ENCODE measurements around the gene CRP.

Gene CRP

GRCh38 chr1:159714529-159714928, at the start of gene CRP:
Gene CRP (minus strand): TSS chr1:159714589. CDS start chr1:159714485, 104 bp downstream.
- ChIA-PET POLR2A (no interaction called here), CTCF (interaction anchor here (0.6 kb wide), 1 partner anchor 1575 kb away, joined by 4 read pairs; no protein-coding TSS in a partner anchor)
- TF ChIP-seq L3MBTL2 (conservative IDR thresholded peaks at IDR 0.05), result no peak
- TF ChIP-seq SP1 (IDR thresholded peaks at IDR 0.05), result no peak
- TF ChIP-seq, protein P1, sequence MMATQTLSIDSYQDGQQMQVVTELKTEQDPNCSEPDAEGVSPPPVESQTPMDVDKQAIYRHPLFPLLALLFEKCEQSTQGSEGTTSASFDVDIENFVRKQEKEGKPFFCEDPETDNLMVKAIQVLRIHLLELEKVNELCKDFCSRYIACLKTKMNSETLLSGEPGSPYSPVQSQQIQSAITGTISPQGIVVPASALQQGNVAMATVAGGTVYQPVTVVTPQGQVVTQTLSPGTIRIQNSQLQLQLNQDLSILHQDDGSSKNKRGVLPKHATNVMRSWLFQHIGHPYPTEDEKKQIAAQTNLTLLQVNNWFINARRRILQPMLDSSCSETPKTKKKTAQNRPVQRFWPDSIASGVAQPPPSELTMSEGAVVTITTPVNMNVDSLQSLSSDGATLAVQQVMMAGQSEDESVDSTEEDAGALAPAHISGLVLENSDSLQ (IDR thresholded peaks at IDR 0.05), result no peak
- TF ChIP-seq ZNF384 (IDR thresholded peaks at IDR 0.05), result no peak
- no peak for TF ChIP-seq ARNT (IDR thresholded peaks at IDR 0.05)
- no peak for TF ChIP-seq NFRKB (IDR thresholded peaks at IDR 0.05)
- no peak for TF ChIP-seq CTBP1 (IDR thresholded peaks at IDR 0.05; ENCODE audit: borderline replicate concordance)
- TF ChIP-seq LEF1 (IDR thresholded peaks at IDR 0.05; ENCODE audit: borderline replicate concordance), result no peak
- no peak for TF ChIP-seq FOXK2 (IDR thresholded peaks at IDR 0.05)
- TF ChIP-seq SUZ12 (IDR thresholded peaks at IDR 0.05), result no peak
- no peak for TF ChIP-seq BHLHE40 (IDR thresholded peaks at IDR 0.05; ENCODE audit: borderline replicate concordance)
- TF ChIP-seq ELF4 (IDR thresholded peaks at IDR 0.05), result no peak
- no peak for TF ChIP-seq FOXA1 (IDR thresholded peaks at IDR 0.05)
- no peak for TF ChIP-seq HDGF (IDR thresholded peaks at IDR 0.05; ENCODE audit: borderline replicate concordance)
- DNase-seq (ENCODE audit: extremely low spot score), result no peak

DNA sequence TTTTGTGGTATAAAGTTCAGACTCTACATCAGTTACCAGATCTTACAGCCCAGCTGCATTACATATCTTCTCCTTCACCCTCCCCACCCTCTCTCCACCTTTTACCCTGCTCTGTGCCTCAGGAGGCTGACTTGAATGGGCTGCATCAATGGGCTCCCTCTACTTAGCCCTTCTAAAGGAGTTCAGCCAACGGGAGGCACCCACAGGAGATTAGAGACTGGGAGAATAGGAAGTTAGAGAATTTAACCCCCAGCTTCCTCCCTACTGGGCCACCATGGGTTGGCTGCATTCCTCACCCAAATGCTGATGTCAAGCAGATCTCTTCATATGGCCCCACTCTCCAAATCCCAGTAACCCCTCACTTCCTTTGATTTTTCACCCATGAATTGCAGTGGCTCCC, 49.3 kb upstream of the CRP start:
- TF ChIP-seq ZNF384 (IDR thresholded peaks at IDR 0.05) (no peak), FOXM1 (IDR thresholded peaks at IDR 0.05; ENCODE audit: borderline replicate concordance) (no peak), SP1 (IDR thresholded peaks at IDR 0.05) (no peak), NFRKB (IDR thresholded peaks at IDR 0.05) (no peak), ELF4 (IDR thresholded peaks at IDR 0.05) (no peak), LEF1 (IDR thresholded peaks at IDR 0.05; ENCODE audit: borderline replicate concordance) (no peak), ARNT (IDR thresholded peaks at IDR 0.05) (no peak), FOXA1 (IDR thresholded peaks at IDR 0.05) (no peak), L3MBTL2 (conservative IDR thresholded peaks at IDR 0.05) (no peak)
- TF ChIP-seq, protein P1 (IDR thresholded peaks at IDR 0.05), result no peak
- POLR2A ChIA-PET, result no interaction called here
- CTCF ChIA-PET, result no interaction called here
- DNase-seq (ENCODE audit: extremely low spot score), result no peak

DNA sequence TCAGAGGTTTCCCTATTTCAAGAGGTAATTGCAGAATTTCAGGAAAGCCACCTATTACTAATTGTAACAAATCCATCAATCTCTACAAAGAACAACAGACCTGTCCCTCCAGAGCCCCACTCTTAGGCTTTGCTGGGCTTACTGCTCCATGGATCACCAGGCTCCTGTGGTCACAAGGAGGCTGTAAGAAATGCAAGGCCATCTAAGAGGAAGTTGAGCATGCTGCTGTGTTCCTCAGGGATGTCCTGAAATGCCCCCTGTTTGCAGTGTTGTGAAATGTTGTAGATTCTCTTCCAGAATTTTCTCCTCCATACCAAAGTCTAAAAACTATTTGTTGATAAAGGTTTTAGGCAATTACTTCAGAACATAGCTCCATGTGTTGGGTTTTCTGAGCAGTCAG, 42.0 kb upstream of the CRP start:
- ChIA-PET CTCF (interaction anchor here (0.9 kb wide), 1 partner anchor 25 kb away, joined by 3 read pairs; the partner anchor contains the start of gene DUSP23), POLR2A (no interaction called here)
- TF ChIP-seq, protein P1 (IDR thresholded peaks at IDR 0.05), result no peak
- TF ChIP-seq ARNT (IDR thresholded peaks at IDR 0.05) (no peak), FOXM1 (IDR thresholded peaks at IDR 0.05; ENCODE audit: borderline replicate concordance) (no peak), LEF1 (IDR thresholded peaks at IDR 0.05; ENCODE audit: borderline replicate concordance) (no peak), BHLHE40 (IDR thresholded peaks at IDR 0.05; ENCODE audit: borderline replicate concordance) (no peak), SUZ12 (IDR thresholded peaks at IDR 0.05) (no peak), ZNF384 (IDR thresholded peaks at IDR 0.05) (no peak), TARDBP (IDR thresholded peaks at IDR 0.05) (no peak), CTBP1 (IDR thresholded peaks at IDR 0.05; ENCODE audit: borderline replicate concordance) (no peak), SP1 (IDR thresholded peaks at IDR 0.05) (no peak), FOXA1 (IDR thresholded peaks at IDR 0.05) (no peak), HDGF (IDR thresholded peaks at IDR 0.05; ENCODE audit: borderline replicate concordance) (no peak), FOXK2 (IDR thresholded peaks at IDR 0.05) (no peak), NFRKB (IDR thresholded peaks at IDR 0.05) (no peak), L3MBTL2 (conservative IDR thresholded peaks at IDR 0.05) (no peak), ELF4 (IDR thresholded peaks at IDR 0.05) (no peak)
- no peak for DNase-seq (ENCODE audit: extremely low spot score)

DNA sequence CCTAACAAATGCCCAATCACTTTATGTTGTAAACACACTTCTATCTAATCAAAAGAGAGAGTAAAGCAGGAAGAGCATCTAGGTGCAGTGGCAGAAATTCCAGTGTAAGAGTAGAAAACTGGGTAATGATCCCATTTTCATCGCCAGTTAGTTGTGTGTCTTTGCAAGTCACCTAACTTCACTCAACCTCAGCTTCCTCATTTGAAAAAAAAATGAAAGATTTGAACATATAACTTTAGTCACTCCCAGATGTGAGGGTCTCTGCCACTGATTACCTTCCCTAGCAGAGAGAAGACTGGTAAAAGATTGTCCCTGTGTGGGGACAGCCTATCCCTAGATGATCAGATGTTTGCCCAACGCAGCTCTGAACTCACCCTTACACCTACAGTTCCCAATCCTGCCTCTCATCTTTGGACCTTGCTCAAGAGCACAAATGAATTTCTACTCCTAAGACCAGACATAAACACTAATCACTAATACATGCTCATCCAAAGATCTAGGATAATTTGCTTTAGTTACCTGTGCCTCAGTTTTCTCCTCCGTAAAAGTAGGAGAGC, 41.1 kb upstream of the CRP start:
- ChIA-PET POLR2A (no interaction called here), CTCF (no interaction called here)
- no peak for DNase-seq (ENCODE audit: extremely low spot score)
- TF ChIP-seq FOXM1 (IDR thresholded peaks at IDR 0.05; ENCODE audit: borderline replicate concordance), result no peak
- TF ChIP-seq NFRKB (IDR thresholded peaks at IDR 0.05), result no peak
- no peak for TF ChIP-seq FOXK2 (IDR thresholded peaks at IDR 0.05)

DNA sequence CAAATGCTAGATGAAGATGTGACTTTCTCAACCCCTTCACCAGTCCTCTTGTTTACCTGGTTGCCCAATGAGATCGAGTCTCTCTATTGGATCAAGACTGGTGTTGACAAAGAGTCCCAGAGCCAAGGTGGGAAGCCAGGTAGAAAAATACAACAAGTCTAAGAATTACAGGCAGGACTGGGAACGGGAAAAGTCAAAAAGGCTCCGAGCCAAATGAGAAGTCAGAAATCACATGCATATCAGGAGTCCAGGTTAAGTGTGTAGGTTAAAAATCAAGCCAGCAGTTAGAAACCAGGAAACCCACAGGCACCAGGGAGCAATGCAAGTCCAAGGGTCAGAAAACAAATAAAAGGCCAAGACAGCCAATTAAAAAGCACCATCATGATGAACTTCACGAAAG, 39.0 kb upstream of the CRP start:
- TF ChIP-seq, protein P1 (IDR thresholded peaks at IDR 0.05), result no peak
- no peak for TF ChIP-seq TARDBP (IDR thresholded peaks at IDR 0.05)
- TF ChIP-seq FOXK2 (IDR thresholded peaks at IDR 0.05), result no peak
- TF ChIP-seq SP1 (IDR thresholded peaks at IDR 0.05), result no peak
- no peak for TF ChIP-seq L3MBTL2 (conservative IDR thresholded peaks at IDR 0.05)
- no peak for TF ChIP-seq BHLHE40 (IDR thresholded peaks at IDR 0.05; ENCODE audit: borderline replicate concordance)
- CTCF ChIA-PET, result no interaction called here
- POLR2A ChIA-PET, result no interaction called here
- no peak for DNase-seq (ENCODE audit: extremely low spot score)

DNA sequence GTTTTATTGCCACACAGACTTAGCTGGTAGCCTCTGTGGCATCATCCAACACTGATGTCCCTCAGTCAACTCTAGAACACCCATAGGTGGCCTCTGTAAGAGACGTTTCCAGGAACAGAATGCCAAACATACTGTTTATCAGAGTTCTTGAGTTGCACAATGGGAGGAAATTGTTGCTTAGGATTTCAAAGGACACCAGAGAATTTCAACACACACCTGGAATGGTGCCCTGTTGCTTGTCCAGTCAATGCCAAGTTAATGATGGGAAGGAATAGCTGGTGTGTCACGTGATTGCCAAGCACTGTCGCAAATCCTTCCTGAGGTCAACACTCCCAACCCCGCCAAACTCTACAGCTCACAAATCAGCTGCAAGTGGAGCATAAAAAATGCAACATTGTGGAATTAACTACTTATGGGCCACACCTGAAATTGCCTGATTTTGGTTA, 37.8 kb upstream of the CRP start:
- ChIA-PET POLR2A (no interaction called here), CTCF (interaction anchor here (0.5 kb wide), 1 partner anchor 13 kb away, joined by 3 read pairs; no protein-coding TSS in a partner anchor)
- no peak for TF ChIP-seq L3MBTL2 (conservative IDR thresholded peaks at IDR 0.05)
- TF ChIP-seq ZNF384 (IDR thresholded peaks at IDR 0.05), result no peak
- TF ChIP-seq FOXA1 (IDR thresholded peaks at IDR 0.05), result no peak
- TF ChIP-seq, protein P1 (IDR thresholded peaks at IDR 0.05), result no peak
- no peak for TF ChIP-seq HDGF (IDR thresholded peaks at IDR 0.05; ENCODE audit: borderline replicate concordance)
- TF ChIP-seq ELF4 (IDR thresholded peaks at IDR 0.05), result no peak
- TF ChIP-seq SP1 (IDR thresholded peaks at IDR 0.05), result no peak
- TF ChIP-seq ARNT (IDR thresholded peaks at IDR 0.05), result no peak
- TF ChIP-seq CTBP1 (IDR thresholded peaks at IDR 0.05; ENCODE audit: borderline replicate concordance), result no peak
- TF ChIP-seq FOXK2 (IDR thresholded peaks at IDR 0.05), result no peak
- no peak for TF ChIP-seq TARDBP (IDR thresholded peaks at IDR 0.05)
- TF ChIP-seq BHLHE40 (IDR thresholded peaks at IDR 0.05; ENCODE audit: borderline replicate concordance), result no peak
- no peak for TF ChIP-seq LEF1 (IDR thresholded peaks at IDR 0.05; ENCODE audit: borderline replicate concordance)
- no peak for TF ChIP-seq SUZ12 (IDR thresholded peaks at IDR 0.05)
- no peak for TF ChIP-seq NFRKB (IDR thresholded peaks at IDR 0.05)
- TF ChIP-seq FOXM1 (IDR thresholded peaks at IDR 0.05; ENCODE audit: borderline replicate concordance), result no peak
- no peak for DNase-seq (ENCODE audit: extremely low spot score)

All from HEK293T (cell line).